Measurements from ENCODE around the gene GPRIN1.
"Not testable (repeated sequence)": the region's sequence is repeated elsewhere in the genome, so short reads cannot be mapped to it uniquely, and the experiment has no call there.

Gene GPRIN1

GRCh38 chr5:176596069-176596644, 13.8 kb downstream of the GPRIN1 start:
- DNase-seq: no peak

DNA sequence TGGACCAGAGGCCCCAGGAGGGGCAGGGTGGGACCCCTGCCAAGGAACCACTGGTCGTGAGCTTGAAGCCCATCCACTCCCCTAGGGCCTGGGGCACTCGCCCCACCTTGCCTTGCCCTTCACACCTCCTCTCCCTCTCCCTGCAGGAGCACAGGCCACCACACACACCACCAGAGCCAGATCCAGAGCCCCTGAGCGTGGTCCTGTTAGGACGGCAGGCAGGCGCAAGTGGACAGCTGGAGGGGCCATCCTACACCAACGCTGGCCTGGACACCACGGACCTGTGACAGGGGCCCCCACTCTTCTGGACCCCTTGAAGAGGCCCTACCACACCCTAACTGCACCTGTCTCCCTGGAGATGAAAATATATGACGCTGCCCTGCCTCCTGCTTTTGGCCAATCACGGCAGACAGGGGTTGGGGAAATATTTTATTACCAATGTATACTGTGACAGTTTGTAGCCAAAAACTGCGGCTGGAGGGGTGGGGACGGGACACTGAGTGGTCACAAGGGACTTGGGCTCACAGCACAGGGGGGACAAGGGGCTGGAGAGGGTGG, 14.5 kb downstream of the GPRIN1 start:
- no peak for DNase-seq

GRCh38 chr5:176594554-176594953, 15.4 kb downstream of the GPRIN1 start:
- no peak for DNase-seq

DNA sequence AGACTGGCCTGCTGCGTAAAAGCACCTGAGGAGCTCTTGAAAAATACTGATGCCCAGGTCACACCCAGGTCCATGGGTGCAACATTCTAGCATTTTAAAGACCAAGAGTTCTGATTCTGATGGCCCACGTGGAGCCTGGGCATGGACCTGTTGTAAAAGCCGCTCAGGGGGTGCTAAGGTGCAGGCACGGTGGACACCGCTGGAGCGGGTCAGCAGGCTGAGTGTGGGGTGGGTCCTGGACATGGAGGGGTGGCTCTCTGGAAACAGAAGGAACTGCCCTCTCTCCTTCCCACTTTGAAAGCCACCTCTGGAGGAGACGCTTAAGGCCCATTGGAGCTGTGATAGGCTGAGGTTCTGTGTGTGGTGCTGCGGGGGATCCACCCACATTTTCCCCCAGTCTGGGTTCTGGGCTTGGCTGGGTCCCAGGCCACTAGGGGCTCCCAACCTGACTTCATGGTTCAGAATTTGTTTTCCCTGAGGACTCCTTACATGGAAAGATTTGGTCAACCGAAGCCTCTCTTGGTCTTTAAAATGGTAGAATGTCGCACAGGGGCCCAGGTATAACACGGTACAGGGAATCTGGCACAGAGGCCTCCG, 16.6 kb downstream of the GPRIN1 start:
- DNase-seq: no peak

- no peak for DNase-seq
These were observed 17.4 kb downstream of the GPRIN1 start for GRCh38 chr5:176592573-176592972.

DNA sequence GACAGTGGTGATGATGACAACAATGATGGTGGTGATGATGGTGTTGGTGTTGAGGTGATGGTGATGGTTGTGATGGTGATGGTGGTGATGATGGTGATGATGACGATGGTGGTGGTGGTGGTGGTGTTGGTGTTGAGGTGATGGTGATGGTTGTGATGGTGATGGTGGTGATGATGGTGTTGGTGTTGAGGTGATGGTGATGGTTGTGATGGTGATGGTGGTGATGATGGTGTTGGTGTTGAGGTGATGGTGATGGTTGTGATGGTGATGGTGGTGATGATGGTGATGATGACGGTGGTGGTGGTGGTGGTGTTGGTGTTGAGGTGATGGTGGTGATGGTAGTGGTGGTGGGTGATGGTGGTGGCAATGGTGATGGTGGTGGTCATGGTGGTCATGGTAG, 18.3 kb downstream of the GPRIN1 start:
- DNase-seq: not testable (repeated sequence)

- DNase-seq: no peak
These were observed 19.8 kb downstream of the GPRIN1 start for GRCh38 chr5:176590035-176590717.

- no peak for DNase-seq
These were observed 20.8 kb downstream of the GPRIN1 start for GRCh38 chr5:176589039-176589769.

DNA sequence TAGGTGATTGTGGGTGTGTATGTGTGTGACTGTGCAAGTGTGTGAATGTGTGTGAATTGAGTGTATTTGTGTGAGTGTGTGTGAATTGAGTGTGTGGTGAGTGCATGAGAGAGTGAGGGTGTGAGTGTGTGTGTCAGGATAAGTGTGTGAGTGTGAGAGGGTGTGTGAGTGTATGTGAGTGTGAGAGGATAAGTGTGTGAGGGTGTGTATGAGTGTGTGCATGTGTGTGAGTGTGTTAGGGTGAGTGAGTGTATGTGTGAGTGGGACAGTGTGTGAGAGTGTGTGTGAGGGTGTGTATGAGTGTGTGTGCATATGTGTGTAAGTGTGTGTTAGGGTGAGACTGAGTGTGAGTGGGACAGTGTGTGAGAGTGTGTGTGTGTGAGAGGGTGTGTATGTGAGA, 21.7 kb downstream of the GPRIN1 start:
- DNase-seq: no peak

DNA sequence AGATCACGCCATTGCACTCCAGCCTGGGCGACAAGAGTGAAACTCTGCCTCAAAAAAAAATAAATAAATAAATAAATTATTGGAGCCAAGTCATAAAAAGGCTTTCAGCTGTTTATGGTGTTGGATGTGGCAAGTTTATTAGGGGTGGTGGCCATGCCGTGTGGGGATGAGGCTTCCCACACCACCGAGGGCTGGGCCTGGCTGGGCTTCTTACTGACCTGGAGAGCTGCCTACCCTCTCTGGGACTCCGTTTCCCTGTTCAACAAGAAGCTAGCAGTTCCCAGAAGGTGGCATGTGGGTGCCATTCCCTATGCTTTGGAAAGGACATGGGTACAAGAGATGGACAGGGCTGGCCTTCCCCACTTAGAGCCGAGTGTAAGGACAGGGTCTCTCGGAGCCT, 22.6 kb downstream of the GPRIN1 start:
- no peak for DNase-seq

GRCh38 chr5:176583076-176583475, 26.9 kb downstream of the GPRIN1 start:
- DNase-seq: no peak

DNA sequence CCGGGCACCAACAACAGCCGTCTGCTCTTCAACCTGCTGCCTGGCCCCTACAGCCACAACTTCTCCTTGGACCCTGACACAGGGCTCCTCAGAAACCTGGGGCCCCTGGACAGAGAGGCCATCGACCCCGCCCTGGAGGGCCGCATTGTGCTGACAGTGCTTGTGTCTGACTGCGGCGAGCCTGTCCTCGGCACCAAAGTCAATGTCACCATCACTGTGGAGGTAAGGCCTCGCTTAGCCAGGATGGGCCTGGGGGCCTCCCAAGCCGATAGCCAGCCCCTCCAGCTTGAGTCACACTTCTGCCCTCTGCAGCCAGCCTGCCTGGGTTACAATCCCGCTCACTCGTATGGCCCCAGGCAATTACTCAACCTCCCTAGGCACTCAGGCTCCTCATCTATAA, 28.6 kb downstream of the GPRIN1 start:
- DNase-seq: no peak

- no peak for DNase-seq
These were observed 30.6 kb downstream of the GPRIN1 start for GRCh38 chr5:176579323-176579722.

DNA sequence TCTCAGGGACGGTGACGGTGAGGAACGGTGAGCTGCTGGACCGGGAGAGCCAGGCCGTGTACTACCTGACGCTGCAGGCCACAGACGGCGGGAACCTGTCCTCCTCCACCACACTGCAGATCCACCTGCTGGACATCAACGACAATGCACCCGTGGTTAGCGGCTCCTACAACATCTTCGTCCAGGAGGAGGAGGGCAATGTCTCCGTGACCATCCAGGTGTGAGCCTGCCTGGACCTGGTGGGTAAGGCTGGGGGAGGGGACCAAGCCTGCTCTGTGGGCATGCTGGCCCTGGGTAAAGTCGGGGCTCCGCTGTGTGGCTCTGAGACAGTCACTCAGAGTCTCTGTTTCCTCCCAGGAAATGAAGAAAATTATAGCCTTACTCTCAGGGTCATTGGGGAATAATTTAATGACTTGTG, 31.6 kb downstream of the GPRIN1 start:
- no peak for DNase-seq

DNA sequence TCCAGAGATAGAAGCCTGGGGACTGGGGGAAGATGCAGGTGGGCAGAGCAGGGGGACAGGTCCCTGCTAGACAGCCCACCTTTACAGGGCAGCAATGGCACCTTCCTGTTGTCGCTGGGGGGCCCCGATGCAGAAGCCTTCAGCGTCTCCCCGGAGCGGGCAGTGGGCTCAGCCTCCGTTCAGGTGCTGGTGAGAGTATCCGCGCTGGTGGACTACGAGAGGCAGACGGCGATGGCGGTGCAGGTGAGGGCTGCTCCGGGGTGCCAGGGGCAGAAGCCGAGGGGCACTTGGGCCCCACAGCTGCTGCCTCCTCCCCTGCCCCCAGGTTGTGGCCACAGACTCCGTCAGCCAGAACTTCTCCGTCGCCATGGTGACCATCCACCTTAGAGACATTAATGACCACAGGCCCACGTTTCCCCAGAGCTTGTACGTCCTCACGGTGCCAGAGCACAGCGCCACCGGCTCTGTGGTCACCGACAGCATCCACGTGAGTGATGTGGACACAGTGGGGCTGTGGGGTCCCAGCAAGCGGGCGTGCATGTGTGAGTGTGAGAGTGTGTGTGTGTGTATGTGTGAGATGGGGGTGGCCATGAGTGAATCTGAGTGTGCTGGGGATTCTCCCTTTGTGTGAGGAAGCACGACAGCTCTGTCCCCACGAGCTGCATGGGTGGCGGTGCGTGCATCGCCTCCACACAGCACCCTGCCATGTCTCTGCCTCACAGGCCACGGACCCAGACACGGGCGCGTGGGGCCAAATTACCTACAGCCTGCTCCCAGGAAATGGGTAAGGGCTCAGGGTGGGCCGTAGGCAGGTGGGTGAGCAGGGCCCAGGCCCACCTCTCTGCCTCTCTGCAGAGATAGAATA, 32.4 kb downstream of the GPRIN1 start:
- no peak for DNase-seq

GRCh38 chr5:176575488-176576422, 34.2 kb downstream of the GPRIN1 start:
- DNase-seq: no peak

DNA sequence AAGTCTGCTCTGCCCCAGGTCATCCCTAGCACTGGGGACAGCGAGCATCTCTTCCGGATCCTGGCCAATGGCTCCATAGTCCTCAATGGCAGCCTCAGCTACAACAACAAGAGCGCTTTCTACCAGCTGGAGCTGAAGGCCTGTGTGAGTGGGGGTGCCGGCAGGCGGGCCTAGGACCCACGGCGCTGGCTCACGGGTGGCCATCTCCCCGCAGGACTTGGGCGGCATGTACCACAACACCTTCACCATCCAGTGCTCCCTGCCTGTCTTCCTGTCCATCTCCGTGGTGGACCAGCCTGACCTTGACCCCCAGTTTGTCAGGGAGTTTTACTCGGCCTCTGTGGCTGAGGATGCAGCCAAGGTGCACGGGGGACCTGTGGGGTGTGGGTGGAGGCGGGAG, 34.9 kb downstream of the GPRIN1 start:
- no peak for DNase-seq

DNA sequence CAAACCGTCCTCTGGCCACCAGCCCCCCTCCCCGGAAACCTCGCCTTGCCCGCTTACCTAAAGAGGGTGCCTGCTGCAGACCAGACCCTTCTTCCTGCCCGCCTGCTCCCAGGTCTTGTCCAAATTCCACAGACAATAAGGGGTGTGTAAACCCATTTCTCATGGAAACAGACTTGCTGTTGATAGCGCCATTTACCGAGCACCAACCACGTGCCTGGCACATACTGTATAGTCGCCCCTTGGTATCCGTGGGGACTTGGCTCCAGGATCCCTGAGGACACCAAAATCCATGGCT, 35.7 kb downstream of the GPRIN1 start:
- DNase-seq: no peak

DNA sequence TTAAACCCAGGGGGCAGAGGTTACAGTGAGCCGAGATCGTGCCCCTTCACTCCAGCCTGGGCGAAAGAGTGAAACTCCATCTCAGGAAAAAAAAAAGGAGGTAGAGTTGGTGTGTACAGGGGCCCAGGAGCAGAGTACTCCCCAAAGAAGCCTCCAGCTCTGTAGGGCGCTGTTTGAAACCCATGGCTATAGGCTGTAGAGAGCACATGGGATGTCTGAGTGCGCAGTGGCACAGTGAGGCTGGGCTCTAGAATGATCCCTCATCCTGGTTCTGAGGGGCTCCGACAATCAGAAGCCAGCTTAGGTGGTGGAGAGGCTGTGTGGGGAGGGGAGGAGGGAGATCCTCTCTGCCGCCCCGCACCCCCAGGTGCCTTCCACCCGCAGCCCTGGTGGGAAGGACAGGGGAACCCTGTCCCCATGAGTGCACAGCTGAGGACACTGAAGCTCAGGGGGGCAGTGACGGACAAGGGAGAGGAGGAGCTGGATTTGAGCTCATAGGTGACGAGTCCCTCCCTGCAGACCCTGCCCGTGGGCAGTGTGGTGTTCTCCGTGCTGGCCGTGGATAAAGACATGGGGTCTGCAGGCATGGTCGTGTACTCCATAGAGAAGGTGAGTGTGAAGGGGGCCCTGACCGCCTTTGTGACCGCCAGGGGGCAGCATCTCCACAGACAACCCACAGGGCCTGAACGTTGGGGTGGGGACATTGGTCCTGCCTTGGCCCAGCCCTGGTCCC, 36.2 kb downstream of the GPRIN1 start:
- peak; percentile 95 for DNase-seq

DNA sequence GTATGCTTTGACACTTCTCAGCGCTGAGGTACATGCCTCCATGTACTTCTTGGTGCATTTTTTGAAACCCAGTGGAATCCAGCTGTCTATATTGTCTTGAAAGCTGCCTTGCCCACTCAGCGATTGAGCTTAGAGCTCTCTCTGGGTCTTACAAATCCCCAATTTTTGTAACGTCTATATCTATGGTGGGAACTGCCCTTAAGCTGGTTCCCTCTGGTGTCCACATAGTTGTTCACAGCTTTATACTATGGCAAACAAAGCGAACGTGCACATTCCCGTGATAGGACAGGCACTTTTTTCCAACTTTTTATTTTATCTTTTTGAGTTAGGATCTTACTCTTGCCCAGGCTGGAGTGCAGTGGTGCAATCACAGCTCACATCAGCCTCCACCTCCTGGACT, 39.9 kb downstream of the GPRIN1 start:
- DNase-seq: no peak

DNA sequence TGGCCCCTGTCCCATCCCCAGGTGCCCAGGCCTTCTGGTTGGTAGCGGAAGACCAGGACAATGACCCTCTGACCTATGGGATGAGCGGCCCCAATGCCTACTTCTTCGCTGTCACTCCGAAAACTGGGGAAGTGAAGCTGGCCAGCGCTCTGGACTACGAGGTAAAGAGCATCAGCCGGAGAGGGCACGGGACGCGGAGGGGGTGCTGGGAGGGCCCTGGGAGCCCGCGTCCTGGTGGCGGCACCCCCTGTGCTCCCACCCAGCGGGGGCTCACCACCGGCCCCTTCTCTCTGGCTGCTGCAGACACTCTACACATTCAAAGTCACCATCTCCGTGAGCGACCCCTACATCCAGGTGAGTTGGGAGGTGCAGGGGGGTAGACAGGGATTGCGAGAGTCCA, 41.3 kb downstream of the GPRIN1 start:
- DNase-seq: no peak
